Adrenal gland (tissue), 12 donors: ENCODE data around the gene TCF7L1. TPM values are rescaled to one million over a fixed set of nuclear protein-coding genes. Genes with fewer than 3 reads are reported as not detected.
A peak's percentile ranks its signal among the peaks of the same experiment; 100 is the strongest.
"Not testable (repeated sequence)": the region's sequence is repeated elsewhere in the genome, so short reads cannot be mapped to it uniquely, and the experiment has no call there.

ENCODE experiments used
- DNase-seq, 7 donors: peaks; one replicate each; pipeline ENCODE4 v3.0.0-alpha.2; 2019 to 2020
- H3K27ac ChIP-seq, 5 donors: fragments of 200-600 bp; sonication (generic) in 4 of 5; 1 replicate in 3 of 5; 2 replicates in 2 of 5; pipeline versions ENCODE4 v1.5.1 to v1.8.0; 2016 to 2020; ENCODE audit warnings: mild to moderate bottlenecking in 1 of 5
- H3K27me3 ChIP-seq: fragments of 200-600 bp; 2 replicates; pipeline ENCODE4 v1.8.0; 2021
- H3K36me3 ChIP-seq, 2 donors: fragments of 200-600 bp; replicated peaks in 1 of 2; 1 replicate in 1 of 2; 2 replicates in 1 of 2; pipeline versions ENCODE4 v1.5.1 to v1.8.0; 2018 to 2022
- H3K4me1 ChIP-seq, 2 donors: fragments of 200-600 bp; replicated peaks in 1 of 2; 1 replicate in 1 of 2; 2 replicates in 1 of 2; pipeline versions ENCODE4 v1.5.1 to v1.8.0; 2018 to 2021
- H3K4me3 ChIP-seq, 4 donors: fragments of 200-600 bp; sonication (generic) in 3 of 4; one replicate each; pipeline ENCODE4 v1.5.1; 2016 to 2018
- H3K9me3 ChIP-seq, 3 donors: fragments of 200-600 bp; sonication (generic) in 1 of 3; replicated peaks in 1 of 3; 1 replicate in 2 of 3; 2 replicates in 1 of 3; pipeline versions ENCODE4 v1.5.1 to v1.8.0; 2016 to 2021
- POLR2A ChIP-seq, 2 donors: fragments of 450-650 bp; IDR thresholded peaks; one replicate each; pipeline ENCODE4 v1.6.1; 2017; ENCODE audit warnings: antibody characterized with exemption in 2 of 2, mild to moderate bottlenecking in 2 of 2, moderate library complexity in 1 of 2
- WGBS, 4 donors: extraction: QIAGEN DNeasy Blood & Tissue Kit in 2 of 4; methylation state at CpG; one replicate each; pipeline versions ENCODE4 v1.1.5 to v1.1.7; 2013 to 2017; 5-methylcytosine and 5-hydroxymethylcytosine counted together
- intact Hi-C, 2 donors: fragments of 100-400 bp; cut with DNase I; formaldehyde crosslinking; loops; one replicate each; pipeline versions ENCODE4 v1.14.1 to v1.15.0; 2022 to 2023
- polyA plus RNA-seq, 3 donors: library from polyadenylated mRNA; stranded (reverse); fragments of 200-250 nt in 2 of 3; fragments of 350-450 nt in 1 of 3; fragmentation: Illumina TruSeq in 1 of 3; extraction: RNeasy Lipid Tissue Mini Kit (QIAGEN cat#74804) in 1 of 3; gene quantifications; one replicate each; pipeline ENCODE4 v1.2.3, GENCODE V29; 2013 to 2014
- total RNA-seq, 9 donors: library from RNA; depleted of rRNA in 4 of 9; stranded (reverse); fragments of >200 nt in 4 of 9; fragments of 120-200 nt in 1 of 9; fragmentation: NEBNext Ultra II Directional in 1 of 9; extraction: Animal tissue kit (Norgen Biotek cat#: 25700) in 1 of 9; gene quantifications; one replicate each; pipeline versions ENCODE4 v1.1.0 to v1.2.4, GENCODE V29; 2013 to 2023
- TF ChIP-seq, protein P1 (sequence below), 6 experiments: fragments of 450-650 bp in 4 of 6; fragments of 200-600 bp in 2 of 6; sonication (generic) in 1 of 6; IDR thresholded peaks; 1 replicate in 5 of 6; 2 replicates in 1 of 6; pipeline versions ENCODE4 v1.5.1 to v1.8.0; 2016 to 2021; ENCODE audit warnings: antibody characterized with exemption in 6 of 6, mild to moderate bottlenecking in 2 of 6, moderate library complexity in 1 of 6
- donor health status: healthy with polysubstance abuse.
- donor health status: Bipolar disorder and iron deficiency.
- donor health status: DM: yes; HTN: yes; CAD: no.
- donor health status: DM: no; HTN: no; CAD: no.
- donor health status: DM: no; HTN: no; CAD: no.
- donor health status: DM: yes; HTN: yes; CAD: no.

Gene TCF7L1
- total and polyA plus RNA-seq, 12 donors, result 0.36 to 8.9 (median 3.2) TPM

DNA sequence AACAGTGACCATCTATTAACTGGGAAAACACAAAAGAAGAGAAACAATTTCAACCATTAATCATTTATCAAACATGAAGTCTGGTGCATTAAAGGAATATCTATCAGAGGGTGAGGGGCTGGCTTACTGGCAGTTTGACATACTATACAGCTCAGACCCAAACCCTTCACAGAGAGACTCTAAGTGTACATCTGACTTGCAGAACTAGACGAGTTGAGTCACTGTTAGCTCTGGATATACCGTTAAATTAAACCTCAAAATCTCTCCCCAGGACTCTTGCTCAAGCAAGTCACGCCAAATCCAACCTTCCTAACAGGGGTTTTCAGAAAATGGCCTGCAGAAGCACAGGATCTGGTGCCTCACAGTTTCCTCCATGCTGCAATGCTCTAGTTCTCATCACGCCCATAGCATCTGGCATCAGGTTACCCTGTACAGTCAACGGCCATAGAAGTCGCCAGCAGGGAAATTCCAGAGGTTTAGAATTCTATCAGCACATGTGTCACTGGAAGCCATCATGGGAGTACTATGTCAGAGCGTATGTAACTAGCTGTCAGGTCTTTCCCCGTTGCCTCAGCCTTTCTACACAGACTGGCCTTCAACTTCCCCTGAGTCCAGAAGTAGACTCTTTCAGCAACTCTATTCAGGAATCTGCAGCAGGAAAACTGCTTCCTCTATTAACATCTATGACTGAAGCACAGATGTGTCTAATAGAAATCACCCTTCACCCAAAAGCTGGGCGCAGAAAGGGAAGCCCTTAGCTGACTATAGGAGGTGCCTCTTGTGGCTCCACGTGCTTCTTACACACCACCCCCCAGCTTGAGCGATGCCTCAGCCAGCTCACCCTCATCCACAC lies 185.3 kb downstream of the TCF7L1 start:
- H3K27ac ChIP-seq, result peak overlapping the region in 2 of 5 donors; percentile 4 to 37
- peaks cover 19 to 59% of the 10 kb centered on the region in 2 donors for H3K4me1 ChIP-seq
- peaks cover 0 to 81% of the 10 kb centered on the region in 2 donors for H3K36me3 ChIP-seq
- H3K4me3 ChIP-seq, result no peak overlapping the region
- no peaks in the 10 kb centered on the region for H3K9me3 ChIP-seq
- 64 to 83% (median 67%) methylated on average over 11 of the region's 11 CpGs for WGBS, 4 donors
- no peaks in the 10 kb centered on the region for H3K27me3 ChIP-seq
- peak in 1 of 7 donors; percentile 57 for DNase-seq
- TF ChIP-seq POLR2A (IDR thresholded peaks at IDR 0.05), result no peak
- TF ChIP-seq, protein P1, sequence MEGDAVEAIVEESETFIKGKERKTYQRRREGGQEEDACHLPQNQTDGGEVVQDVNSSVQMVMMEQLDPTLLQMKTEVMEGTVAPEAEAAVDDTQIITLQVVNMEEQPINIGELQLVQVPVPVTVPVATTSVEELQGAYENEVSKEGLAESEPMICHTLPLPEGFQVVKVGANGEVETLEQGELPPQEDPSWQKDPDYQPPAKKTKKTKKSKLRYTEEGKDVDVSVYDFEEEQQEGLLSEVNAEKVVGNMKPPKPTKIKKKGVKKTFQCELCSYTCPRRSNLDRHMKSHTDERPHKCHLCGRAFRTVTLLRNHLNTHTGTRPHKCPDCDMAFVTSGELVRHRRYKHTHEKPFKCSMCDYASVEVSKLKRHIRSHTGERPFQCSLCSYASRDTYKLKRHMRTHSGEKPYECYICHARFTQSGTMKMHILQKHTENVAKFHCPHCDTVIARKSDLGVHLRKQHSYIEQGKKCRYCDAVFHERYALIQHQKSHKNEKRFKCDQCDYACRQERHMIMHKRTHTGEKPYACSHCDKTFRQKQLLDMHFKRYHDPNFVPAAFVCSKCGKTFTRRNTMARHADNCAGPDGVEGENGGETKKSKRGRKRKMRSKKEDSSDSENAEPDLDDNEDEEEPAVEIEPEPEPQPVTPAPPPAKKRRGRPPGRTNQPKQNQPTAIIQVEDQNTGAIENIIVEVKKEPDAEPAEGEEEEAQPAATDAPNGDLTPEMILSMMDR (IDR thresholded peaks at IDR 0.05), result no peak
- intact Hi-C loops, result no loop called here

- Histone ChIP-seq H3K27me3 (no peaks in the 10 kb centered on the region), H3K4me1 (peaks cover 26 to 63% of the 10 kb centered on the region in 2 donors), H3K4me3 (no peak overlapping the region), H3K27ac (peak overlapping the region in 1 of 5 donors; percentile 14), H3K9me3 (no peaks in the 10 kb centered on the region), H3K36me3 (peaks cover 0 to 88% of the 10 kb centered on the region in 2 donors)
- peak in 1 of 7 donors; percentile 48 for DNase-seq
- intact Hi-C loops, result no loop called here
- WGBS, 4 donors, result 81 to 90% (median 85%) methylated on average over 4 of the region's 4 CpGs
- TF ChIP-seq, protein P1 (IDR thresholded peaks at IDR 0.05), result no peak
- no peak for TF ChIP-seq POLR2A (IDR thresholded peaks at IDR 0.05)
These were observed 186.6 kb downstream of the TCF7L1 start for GRCh38 chr2:85319796-85320195.

DNA sequence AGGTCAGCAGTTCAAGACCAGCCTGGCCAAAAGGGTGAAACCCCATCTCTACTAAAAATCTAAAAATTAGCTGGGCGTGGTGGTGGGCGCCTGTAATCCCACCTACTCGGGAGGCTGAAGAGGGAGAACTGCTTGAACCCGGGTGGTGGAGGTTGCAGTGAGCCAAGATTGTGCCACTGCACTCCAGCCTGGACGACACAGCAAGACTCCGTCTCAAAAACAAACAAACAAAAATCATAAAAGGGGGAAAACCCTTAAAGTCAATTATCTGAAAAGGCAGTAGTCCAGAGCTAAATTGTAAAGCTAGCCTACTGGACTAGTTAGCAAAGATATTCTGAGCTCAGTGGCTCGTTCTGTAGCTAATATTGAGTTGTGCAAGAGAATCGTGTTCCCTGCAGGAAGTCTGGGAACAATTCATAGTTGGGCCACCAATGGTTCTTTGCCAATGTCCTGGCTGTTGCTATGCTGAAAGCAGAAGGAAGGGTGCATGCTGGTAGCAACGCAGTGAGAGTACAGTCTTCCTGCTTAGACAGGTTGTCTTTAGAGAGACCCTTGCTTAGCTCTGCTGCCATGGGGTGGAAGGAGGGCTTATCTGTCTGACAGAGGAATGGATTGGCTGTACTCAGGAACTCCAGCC lies 190.3 kb downstream of the TCF7L1 start:
- H3K4me1 ChIP-seq, result peaks cover 51 to 83% of the 10 kb centered on the region in 2 donors
- intact Hi-C loops, result no loop called here
- H3K9me3 ChIP-seq, result no peaks in the 10 kb centered on the region
- no peak for TF ChIP-seq POLR2A (IDR thresholded peaks at IDR 0.05)
- TF ChIP-seq, protein P1 (IDR thresholded peaks at IDR 0.05), result no peak
- peaks cover 0 to 60% of the 10 kb centered on the region in 2 donors for H3K36me3 ChIP-seq
- H3K27me3 ChIP-seq, result no peaks in the 10 kb centered on the region
- H3K27ac ChIP-seq, result peak overlapping the region in 3 of 5 donors; percentile 23 to 99 (median 61)
- WGBS, 4 donors, result 72 to 78% (median 75%) methylated on average over 9 of the region's 9 CpGs
- no peak overlapping the region for H3K4me3 ChIP-seq
- DNase-seq, result peak in 2 of 7 donors; percentile 51 to 58

DNA sequence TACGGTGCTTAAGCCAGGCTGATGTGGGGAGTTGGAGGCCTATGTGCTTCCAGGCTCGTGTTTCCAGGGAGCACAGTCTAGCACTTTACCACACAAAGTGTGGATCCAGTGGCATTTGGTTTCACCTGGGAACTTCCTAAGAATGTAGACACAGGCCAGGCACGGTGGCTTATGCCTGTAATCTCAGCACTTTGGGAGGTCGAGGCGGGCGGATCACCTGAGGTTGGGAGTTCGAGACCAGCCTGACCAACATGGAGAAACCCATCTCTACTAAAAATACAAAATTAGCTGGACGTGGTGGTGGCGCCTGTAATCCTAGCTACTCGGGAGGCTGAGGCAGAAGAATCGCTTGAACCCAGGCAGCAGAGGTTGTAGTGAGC lies 190.8 kb downstream of the TCF7L1 start:
- H3K27me3 ChIP-seq, DNase-seq, H3K9me3 ChIP-seq, intact Hi-C loops: not testable (repeated sequence)
- Histone ChIP-seq H3K4me1 (peaks cover 52 to 85% of the 10 kb centered on the region in 2 donors), H3K36me3 (peaks cover 0 to 56% of the 10 kb centered on the region in 2 donors), H3K27ac (peak overlapping the region in 2 of 5 donors; percentile 61 to 99), H3K4me3 (peak overlapping the region in 1 of 4 donors; percentile 80)
- 84 to 93% (median 87%) methylated on average over 6 to 11 of the region's 11 CpGs for WGBS, 4 donors
